Fibroblast of skin of left biceps (primary cell): ENCODE results near the gene ANAPC10.

Source experiments
- DNase-seq, 2 experiments: peaks; one replicate each; pipeline ENCODE4 v3.0.0-alpha.2; 2013; ENCODE audit warnings: low read depth in 2 of 2

Gene ANAPC10

DNA sequence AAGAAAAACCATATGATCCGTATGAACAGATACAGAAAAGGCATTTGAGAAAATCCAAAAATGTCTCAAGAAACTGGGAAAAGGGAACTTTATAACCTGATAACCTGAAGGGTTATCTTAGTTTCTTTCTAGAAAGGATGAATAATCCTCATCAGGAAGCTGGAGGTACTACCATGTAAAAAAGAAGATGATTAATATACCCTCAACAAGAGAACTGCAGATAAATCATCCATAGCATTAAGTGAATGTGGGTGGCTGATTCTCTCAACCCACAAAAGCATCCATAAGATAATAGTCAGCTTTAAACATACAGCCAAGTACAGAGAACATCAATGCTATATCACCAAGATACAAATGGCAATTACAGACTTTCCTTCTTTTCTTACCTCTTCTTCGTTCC, 26.4 kb downstream of the ANAPC10 start:
- DNase-seq: no peak

DNA sequence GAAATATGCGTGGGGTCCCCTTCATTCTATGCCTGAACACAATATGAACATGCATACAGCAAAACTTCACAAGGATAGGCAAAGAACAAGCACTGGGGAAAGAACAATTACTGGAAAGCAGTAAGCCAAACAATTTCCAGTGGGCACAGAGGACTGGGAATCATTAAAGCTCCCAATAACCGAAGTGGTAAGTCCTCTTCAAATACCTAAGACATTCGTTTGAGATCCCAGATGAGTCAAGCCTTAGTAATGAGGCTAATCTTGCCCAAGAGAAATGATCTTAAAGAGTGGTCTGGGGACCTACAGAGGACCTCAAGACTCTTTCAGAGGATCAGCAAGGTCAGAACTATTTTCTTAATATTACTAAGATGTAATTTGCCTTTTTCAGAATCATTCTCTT, 28.6 kb downstream of the ANAPC10 start:
- peak in 1 of 2 experiments; percentile 12 for DNase-seq

DNA sequence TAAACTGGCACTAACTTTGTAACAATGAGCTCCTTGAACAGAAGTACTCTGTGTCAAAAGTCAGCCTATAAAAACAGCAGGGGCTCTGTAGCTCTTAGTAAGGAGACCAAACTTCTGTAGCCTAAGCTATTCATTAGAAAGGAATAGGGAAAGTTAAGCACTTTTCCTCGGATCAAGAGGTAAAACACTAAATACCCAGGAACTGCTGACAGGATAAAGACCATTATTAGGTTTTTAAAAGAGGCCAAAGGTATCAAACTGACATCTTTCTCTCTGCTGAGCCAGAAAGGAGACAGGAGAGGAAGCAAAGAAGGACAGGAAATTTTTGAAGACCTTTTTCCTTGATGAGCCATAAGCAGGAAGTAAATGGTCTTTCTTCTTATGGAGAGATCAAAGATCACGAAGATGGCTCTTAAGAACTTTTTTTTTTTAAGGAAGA, 31.9 kb downstream of the ANAPC10 start:
- no peak for DNase-seq

GRCh38 chr4:145061318-145061920, 36.6 kb downstream of the ANAPC10 start:
- DNase-seq: no peak

DNA sequence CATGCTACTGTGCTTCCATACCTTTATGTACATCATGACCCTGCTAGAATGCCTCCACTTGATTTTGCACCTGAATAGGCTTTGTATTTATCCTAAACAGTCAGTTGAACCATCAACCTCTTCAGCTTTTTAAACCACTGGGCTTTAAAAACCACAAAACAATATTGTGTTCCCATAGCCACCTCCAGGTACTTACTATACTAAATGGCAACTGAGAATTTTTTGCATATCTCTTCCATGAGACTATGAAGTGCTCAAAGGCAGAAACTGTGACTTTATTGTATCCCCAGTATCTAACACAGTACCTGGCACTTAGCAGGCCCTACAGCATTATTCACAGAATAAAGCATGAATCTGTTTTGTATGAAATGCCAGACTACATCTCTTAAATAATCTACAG, 39.7 kb downstream of the ANAPC10 start:
- no peak for DNase-seq

- DNase-seq: no peak
Measured at GRCh38 chr4:145056325-145057130, 41.5 kb downstream of the ANAPC10 start.

DNA sequence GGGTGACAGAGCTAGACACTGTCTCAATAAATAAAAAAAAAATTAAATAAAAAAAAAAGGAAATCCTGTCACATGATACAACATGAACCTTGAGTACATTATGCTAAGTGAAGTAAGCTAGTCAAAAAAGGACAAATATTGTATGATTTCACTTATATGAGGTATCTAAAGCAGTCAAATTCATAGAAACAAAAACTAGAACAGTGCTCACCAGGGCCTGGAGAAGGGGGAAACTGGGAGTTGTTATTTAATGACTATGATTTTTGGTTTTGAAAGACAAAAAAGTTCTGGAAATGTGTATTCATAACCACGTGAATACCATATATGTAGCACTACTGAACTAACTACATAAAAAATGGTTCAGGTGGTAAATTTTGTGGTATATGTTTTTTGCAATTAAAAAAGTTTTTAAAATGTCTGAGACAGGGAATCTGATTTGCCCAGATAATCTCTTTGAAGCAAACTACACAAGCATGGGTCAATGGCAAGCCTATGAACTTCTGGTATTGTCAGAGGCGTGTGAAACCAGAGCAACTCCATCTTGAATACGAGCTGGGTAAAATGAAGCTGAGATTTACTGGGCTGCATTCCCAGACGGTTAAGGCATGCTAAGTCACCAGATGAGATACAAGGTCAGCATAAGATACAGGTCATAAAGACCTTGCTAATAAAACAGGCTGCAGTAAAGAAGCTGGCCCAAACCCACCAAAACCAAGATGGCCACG, 42.3 kb downstream of the ANAPC10 start:
- no peak for DNase-seq

DNA sequence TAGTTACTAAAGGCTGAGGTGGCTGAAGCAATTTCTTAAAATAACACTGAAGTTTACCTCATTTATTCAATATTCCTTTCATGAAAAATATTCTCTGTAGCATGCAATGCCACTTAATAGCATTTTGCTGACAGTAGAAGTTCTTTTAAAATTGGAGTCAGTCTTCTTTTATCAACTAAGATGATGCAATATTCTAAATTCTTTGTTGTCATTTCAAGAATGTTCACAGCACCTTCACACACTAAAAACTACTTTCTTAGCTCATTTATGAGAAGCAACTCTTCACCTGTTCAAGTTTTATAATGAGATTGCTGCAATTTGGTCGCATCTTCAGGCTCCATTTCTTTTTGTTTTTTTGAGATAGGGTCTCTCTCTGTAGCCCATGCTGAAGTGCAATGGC, 48.8 kb downstream of the ANAPC10 start:
- no peak for DNase-seq

GRCh38 chr4:145048817-145049216, 49.2 kb downstream of the ANAPC10 start:
- no peak for DNase-seq

- DNase-seq: no peak
Measured at GRCh38 chr4:145047151-145047550, 50.8 kb downstream of the ANAPC10 start.

DNA sequence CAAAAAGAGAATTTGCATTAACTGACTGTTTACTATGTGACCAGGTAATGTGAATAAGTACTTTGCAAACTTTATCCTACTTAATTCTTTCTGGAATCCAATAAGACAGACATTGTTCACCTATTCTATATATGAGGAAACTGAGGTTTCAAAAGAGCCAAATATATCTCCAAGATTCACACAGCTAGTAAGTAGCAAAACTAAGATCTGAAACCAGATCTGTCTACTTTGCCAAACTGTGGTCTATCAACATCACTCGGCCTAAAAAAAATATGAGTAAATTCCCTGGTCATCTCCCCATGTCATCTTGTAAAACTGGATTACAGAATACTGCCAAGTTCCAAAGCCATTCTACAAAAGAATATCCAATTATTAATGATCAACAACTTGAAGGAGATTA, 52.8 kb downstream of the ANAPC10 start:
- DNase-seq: no peak

GRCh38 chr4:145044341-145044740, 53.7 kb downstream of the ANAPC10 start:
- DNase-seq: no peak

DNA sequence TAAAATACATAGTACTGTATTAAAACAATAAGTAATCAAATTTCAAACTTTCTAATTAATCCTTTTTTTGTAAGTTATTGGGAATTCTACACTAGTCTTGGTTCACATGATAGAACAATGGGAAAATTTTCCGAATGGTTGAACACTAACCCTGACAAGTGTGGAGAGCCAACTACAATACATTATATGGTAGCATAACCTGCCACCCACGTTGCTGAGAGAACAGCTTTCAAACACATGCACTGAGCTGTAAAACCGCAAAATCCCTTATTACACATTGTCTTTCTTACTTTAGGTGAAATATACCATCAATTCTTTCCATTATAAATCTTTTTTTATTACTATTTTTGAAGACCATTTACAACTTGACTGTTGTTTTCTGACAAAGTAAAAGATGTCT, 54.7 kb downstream of the ANAPC10 start:
- peak in 1 of 2 experiments; percentile 10 for DNase-seq

GRCh38 chr4:145042601-145043285, 55.3 kb downstream of the ANAPC10 start:
- DNase-seq: no peak

DNA sequence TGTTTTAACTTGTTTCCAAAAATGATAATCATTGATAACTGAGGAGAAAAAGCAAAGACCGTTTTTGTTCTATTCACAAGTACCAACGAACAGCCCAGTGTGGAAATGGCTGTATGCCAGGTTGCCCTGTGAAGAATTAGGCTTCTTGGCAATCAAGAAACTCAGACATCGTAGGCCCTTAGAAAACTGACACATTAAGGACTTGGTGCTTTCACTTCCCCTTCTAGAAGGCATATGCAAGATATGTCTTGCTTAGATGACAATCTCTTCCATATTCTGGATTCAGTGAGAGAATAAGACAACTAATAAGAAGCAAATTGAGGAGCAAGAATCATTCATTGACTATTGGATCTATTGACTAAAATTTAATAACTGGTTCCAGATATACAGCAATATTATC, 56.6 kb downstream of the ANAPC10 start:
- no peak for DNase-seq

DNA sequence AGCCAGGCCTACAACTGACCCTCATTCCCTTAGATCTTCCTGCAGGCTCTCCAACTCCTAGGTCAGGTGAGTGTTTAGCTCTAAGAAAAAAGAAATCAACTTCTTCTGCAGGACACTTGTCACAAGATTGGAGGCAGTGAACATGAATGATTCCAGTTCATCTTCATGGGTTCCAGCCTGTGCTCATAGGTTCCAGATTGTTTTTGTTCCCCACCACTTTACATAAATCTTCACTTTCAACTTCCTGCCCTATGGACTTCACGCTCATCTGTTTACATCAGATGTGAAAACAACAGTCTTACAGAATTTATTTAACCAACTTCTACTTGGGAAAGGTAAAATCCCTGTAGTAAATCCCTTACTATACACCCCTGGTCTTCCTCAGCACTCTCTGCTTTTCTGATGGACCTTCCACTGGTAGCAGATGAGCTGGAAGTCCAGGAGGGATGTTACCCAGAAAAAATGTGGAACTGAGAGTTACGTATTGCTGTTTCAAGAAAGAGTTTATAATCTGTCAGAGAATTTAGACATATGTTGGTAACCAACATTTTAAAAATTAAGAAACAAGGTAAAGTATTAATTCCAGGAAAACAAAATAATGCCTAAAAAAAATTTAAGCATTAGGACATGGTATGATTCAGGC, 62.4 kb downstream of the ANAPC10 start:
- no peak for DNase-seq

DNA sequence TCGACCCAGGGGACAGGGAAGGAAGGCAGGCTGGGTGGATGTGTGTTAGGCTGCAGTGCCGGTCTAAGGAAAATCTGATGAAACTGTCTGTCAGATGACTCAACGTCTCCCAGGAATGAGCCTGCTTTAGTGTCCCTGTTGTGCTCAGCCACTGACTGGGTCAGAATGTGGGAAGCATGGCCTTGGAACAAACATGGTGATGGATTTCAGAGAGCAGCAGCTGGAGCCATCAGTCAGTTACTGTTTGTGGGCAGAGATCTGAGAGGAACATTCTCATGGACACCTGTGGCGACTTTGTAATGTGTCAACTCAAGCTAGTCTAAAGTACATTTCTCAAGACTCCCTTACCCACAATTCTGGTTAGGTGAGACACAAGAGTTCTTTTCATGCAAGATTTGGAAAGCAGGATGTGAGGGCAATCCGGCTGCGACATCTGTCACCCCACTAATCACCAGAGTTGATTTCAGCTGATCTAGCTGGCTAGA, 63.2 kb downstream of the ANAPC10 start:
- peak; percentile 31 to 39 for DNase-seq

GRCh38 chr4:145019346-145019745, 78.7 kb downstream of the ANAPC10 start:
- DNase-seq: no peak

- DNase-seq: no peak
Measured at GRCh38 chr4:145014365-145014764, 83.6 kb downstream of the ANAPC10 start.

GRCh38 chr4:145012841-145013240, 85.2 kb downstream of the ANAPC10 start:
- peak in 1 of 2 experiments; percentile 18 for DNase-seq

GRCh38 chr4:145011636-145012035, 86.4 kb downstream of the ANAPC10 start:
- DNase-seq: no peak
